PC-9 (cell line): Measurements from ENCODE around the gene ZBTB11. TPM values are rescaled to one million over a fixed set of nuclear protein-coding genes. Genes with fewer than 3 reads are reported as not detected.

Source experiments
- BruUV-seq: library from RNA; stranded (reverse); fragments of 400-500 nt; replicated peaks from 2 replicates; lab custom pipeline; 2021; lab: Mats Ljungman, UMichigan
- CTCF ChIA-PET: fragments of 300-600 bp; sonication (Branson Sonifier 250); formaldehyde crosslinking; loops from one replicate; lab custom pipeline; 2022; ENCODE audit warnings: antibody characterized with exemption; lab: Charles Lee
- POLR2A ChIA-PET: fragments of 300-600 bp; sonication (Branson Sonifier 250); formaldehyde crosslinking; loops from one replicate; lab custom pipeline; 2022; ENCODE audit warnings: antibody characterized with exemption; ENCODE audit not compliant: unreplicated experiment; lab: Charles Lee
- DNase-seq, 2 experiments: peaks; one replicate each; pipeline versions ENCODE4 v3.0.0 to v3.0.0-alpha.2; 2015 to 2022; ENCODE audit warnings: mixed read lengths in 1 of 2
- H2AFZ ChIP-seq: fragments of 200-600 bp; sonication (generic); 2 replicates; pipeline ENCODE4 v1.8.1; 2017; ENCODE audit warnings: antibody characterized with exemption
- H3F3A ChIP-seq: fragments of 200-600 bp; sonication (generic); 2 replicates; pipeline ENCODE4 v1.8.1; 2017; ENCODE audit warnings: antibody characterized with exemption, mild to moderate bottlenecking, low read depth; ENCODE audit not compliant: insufficient read depth
- H3K27ac ChIP-seq: fragments of 200-600 bp; sonication (generic); 2 replicates; pipeline ENCODE4 v1.6.1; 2016; ENCODE audit warnings: mixed run types
- H3K27me3 ChIP-seq: fragments of 200-600 bp; sonication (generic); 2 replicates; pipeline ENCODE4 v1.6.1; 2016; ENCODE audit warnings: low read depth, mixed run types; ENCODE audit not compliant: insufficient read depth
- H3K36me3 ChIP-seq: fragments of 200-600 bp; sonication (generic); 2 replicates; pipeline ENCODE4 v1.6.1; 2016; ENCODE audit warnings: low read depth, mixed run types
- H3K4me1 ChIP-seq: fragments of 200-600 bp; sonication (generic); replicated peaks from 2 replicates; pipeline ENCODE4 v1.6.1; 2016; ENCODE audit warnings: mixed run types; ENCODE audit not compliant: insufficient read depth
- H3K4me2 ChIP-seq: fragments of 200-600 bp; sonication (generic); 2 replicates; pipeline ENCODE4 v1.6.1; 2017; ENCODE audit warnings: mixed run types
- H3K4me3 ChIP-seq: fragments of 200-600 bp; sonication (generic); 2 replicates; pipeline ENCODE4 v1.6.1; 2016; ENCODE audit warnings: mixed run types
- H3K79me2 ChIP-seq: fragments of 200-600 bp; sonication (generic); 2 replicates; pipeline ENCODE4 v1.6.1; 2017; ENCODE audit warnings: low read depth, mixed run types
- H3K9me2 ChIP-seq: fragments of 200-600 bp; sonication (generic); 2 replicates; pipeline ENCODE4 v1.8.1; 2017; ENCODE audit warnings: mild to moderate bottlenecking; ENCODE audit not compliant: insufficient read depth
- H3K9me3 ChIP-seq: fragments of 200-600 bp; sonication (generic); 2 replicates; pipeline ENCODE4 v1.8.1; 2016; ENCODE audit warnings: low read depth; ENCODE audit not compliant: insufficient read depth
- H4K20me1 ChIP-seq: fragments of 200-600 bp; sonication (generic); 2 replicates; pipeline ENCODE4 v1.8.1; 2017; ENCODE audit not compliant: insufficient read depth
- EZH2 ChIP-seq: fragments of 200-600 bp; sonication (generic); IDR thresholded peaks from 2 replicates; pipeline ENCODE4 v1.8.0; 2017; ENCODE audit warnings: antibody characterized with exemption, low read depth
- intact Hi-C: fragments of 100-400 bp; cut with micrococcal nuclease; formaldehyde crosslinking; loops from one replicate; pipeline ENCODE4 v1.10.0; 2022; ENCODE audit not compliant: unreplicated experiment
- total RNA-seq: library from RNA; stranded (reverse); gene quantifications from 2 replicates; pipeline ENCODE4 v1.2.3, GENCODE V29; 2021
- TF ChIP-seq, protein P1 (sequence below): fragments of 200-600 bp; sonication (generic); conservative IDR thresholded peaks from 2 replicates; pipeline ENCODE4 v1.6.1; 2017; ENCODE audit warnings: mixed run types, antibody characterized with exemption, mild to moderate bottlenecking, moderate library complexity

ZBTB11 gene
- total RNA-seq, 1 experiment from 2014 or later: 22.1 TPM

DNA sequence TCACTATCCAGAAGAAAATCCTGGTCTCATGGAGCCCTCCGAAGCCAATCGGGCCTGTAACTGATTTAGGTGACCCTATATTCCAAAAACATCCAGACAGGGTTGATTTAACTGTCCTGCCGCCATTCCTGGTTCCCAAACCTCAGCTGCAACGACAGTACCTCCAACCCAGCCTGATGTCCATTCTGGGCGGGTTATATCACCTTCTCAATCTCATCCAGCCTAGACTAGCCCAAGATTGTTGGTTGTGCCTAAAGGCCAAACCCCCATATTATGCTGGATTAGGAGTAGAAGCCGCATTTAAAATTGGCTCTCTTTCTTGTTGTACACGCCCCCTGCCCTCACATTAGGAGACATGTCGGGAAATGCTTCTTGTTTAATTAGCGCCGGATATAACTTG, 36.7 kb downstream of the ZBTB11 start:
- no peak for DNase-seq
- H3K79me2 ChIP-seq: no peaks in the 10 kb centered on the region
- POLR2A ChIA-PET: no interaction called here
- H3K9me2 ChIP-seq: no peaks in the 10 kb centered on the region
- intact Hi-C loops: no loop called here
- no peak overlapping the region for H3K4me3 ChIP-seq
- CTCF ChIA-PET: no interaction called here
- peaks cover 16% of the 10 kb centered on the region for H3K4me1 ChIP-seq
- no peaks in the 10 kb centered on the region for H4K20me1 ChIP-seq
- no TSS peak for BruUV-seq
- H3K36me3 ChIP-seq: no peaks in the 10 kb centered on the region
- no peak overlapping the region for H3K4me2 ChIP-seq
- peaks cover 12% of the 10 kb centered on the region; the same call in 1 of the 2 replicates for H3F3A ChIP-seq
- no peaks in the 10 kb centered on the region for H3K27me3 ChIP-seq
- H2AFZ ChIP-seq: no peak overlapping the region
- no peak overlapping the region for H3K27ac ChIP-seq
- H3K9me3 ChIP-seq: no peaks in the 10 kb centered on the region
- no peak for TF ChIP-seq EZH2
- TF ChIP-seq, protein P1, sequence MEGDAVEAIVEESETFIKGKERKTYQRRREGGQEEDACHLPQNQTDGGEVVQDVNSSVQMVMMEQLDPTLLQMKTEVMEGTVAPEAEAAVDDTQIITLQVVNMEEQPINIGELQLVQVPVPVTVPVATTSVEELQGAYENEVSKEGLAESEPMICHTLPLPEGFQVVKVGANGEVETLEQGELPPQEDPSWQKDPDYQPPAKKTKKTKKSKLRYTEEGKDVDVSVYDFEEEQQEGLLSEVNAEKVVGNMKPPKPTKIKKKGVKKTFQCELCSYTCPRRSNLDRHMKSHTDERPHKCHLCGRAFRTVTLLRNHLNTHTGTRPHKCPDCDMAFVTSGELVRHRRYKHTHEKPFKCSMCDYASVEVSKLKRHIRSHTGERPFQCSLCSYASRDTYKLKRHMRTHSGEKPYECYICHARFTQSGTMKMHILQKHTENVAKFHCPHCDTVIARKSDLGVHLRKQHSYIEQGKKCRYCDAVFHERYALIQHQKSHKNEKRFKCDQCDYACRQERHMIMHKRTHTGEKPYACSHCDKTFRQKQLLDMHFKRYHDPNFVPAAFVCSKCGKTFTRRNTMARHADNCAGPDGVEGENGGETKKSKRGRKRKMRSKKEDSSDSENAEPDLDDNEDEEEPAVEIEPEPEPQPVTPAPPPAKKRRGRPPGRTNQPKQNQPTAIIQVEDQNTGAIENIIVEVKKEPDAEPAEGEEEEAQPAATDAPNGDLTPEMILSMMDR: no peak

DNA sequence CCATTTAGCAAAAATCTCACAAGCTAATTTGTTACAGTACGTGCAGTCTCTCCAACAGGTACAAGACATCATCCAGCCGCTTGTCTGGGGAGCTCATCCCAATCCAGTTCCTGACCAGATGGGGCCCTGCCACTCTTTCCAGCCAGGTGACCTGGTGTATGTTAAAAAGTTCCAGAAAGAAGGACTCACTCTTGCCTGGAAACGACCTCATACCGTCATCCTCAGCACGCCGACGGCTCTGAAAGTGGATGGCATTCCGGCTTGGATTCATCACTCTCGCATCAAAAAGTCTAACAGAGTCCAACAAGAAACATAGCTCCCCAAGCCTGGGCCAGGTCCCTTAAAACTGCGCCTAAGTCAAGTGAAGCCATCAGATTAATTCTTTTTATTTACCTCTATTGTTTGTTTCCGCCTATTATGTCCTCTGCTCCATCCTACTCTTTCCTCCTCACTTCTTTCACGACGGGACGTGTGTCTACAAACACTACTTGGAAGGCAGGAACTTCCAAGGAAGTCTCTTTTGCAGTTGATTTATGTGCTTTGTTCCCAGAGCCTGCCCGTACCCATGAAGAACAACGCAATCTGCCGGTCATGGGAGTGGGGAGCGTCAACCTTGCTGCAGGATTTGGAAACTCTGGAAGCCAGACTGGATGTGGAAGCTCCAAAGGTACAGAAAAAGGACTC, 37.5 kb downstream of the ZBTB11 start:
- H4K20me1 ChIP-seq: no peaks in the 10 kb centered on the region
- no TSS peak for BruUV-seq
- H3K36me3 ChIP-seq: no peaks in the 10 kb centered on the region
- no peaks in the 10 kb centered on the region for H3K9me3 ChIP-seq
- H2AFZ ChIP-seq: no peak overlapping the region
- DNase-seq: no peak
- peaks cover 11% of the 10 kb centered on the region for H3K4me1 ChIP-seq
- H3K4me2 ChIP-seq: no peak overlapping the region
- ChIA-PET POLR2A (no interaction called here), CTCF (no interaction called here)
- TF ChIP-seq, protein P1: no peak
- TF ChIP-seq EZH2: no peak
- intact Hi-C loops: no loop called here
- H3K4me3 ChIP-seq: no peak overlapping the region
- H3F3A ChIP-seq: peaks cover 12% of the 10 kb centered on the region; the same call in 1 of the 2 replicates
- H3K27me3 ChIP-seq: no peaks in the 10 kb centered on the region
- H3K9me2 ChIP-seq: no peaks in the 10 kb centered on the region
- H3K79me2 ChIP-seq: no peaks in the 10 kb centered on the region
- no peak overlapping the region for H3K27ac ChIP-seq

DNA sequence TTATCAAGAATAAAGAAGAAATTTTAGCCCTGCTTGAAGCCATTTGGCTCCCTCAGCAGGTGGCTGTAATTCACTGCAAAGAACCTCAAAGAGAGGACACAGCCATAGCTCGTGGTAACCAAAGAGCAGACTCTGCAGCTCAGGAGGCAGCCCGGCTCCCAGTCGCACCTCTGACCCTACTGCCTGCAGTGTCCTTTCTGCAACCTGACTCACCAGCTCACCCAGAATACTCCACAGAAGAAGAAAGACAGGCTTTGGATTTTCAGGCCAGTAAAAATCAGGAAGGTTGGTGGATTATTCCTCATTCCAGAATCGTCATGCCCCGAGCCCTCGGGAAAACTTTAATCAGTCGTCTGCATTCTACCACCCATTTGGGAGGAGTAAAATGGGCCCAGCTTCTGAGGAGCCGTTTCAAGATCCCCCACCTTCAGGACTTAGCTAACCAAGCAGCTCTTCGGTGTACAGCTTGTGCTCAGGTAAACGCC, 38.6 kb downstream of the ZBTB11 start:
- no peaks in the 10 kb centered on the region for H3K79me2 ChIP-seq
- H3K4me1 ChIP-seq: no peaks in the 10 kb centered on the region
- H3F3A ChIP-seq: 0 out of 2 replicates have a peak, but pooled peaks cover under 1% of the 10 kb centered on the region
- H4K20me1 ChIP-seq: no peaks in the 10 kb centered on the region
- ChIA-PET POLR2A (no interaction called here), CTCF (interaction anchor here (0.6 to 1.0 kb wide), 3 partner anchors 377 to 1344 kb away, joined by 3 to 4 read pairs (median 4); no protein-coding TSS in a partner anchor)
- H3K9me2 ChIP-seq: no peaks in the 10 kb centered on the region
- no peak overlapping the region for H2AFZ ChIP-seq
- intact Hi-C loops: no loop called here
- no peak overlapping the region for H3K4me2 ChIP-seq
- H3K9me3 ChIP-seq: no peaks in the 10 kb centered on the region
- TF ChIP-seq, protein P1: no peak; the same call in 1 of the 2 replicates
- TF ChIP-seq EZH2: no peak
- H3K36me3 ChIP-seq: no peaks in the 10 kb centered on the region
- H3K27ac ChIP-seq: no peak overlapping the region
- no peaks in the 10 kb centered on the region for H3K27me3 ChIP-seq
- no peak overlapping the region for H3K4me3 ChIP-seq
- no TSS peak for BruUV-seq
- no peak for DNase-seq
